Activated CD8-positive, alpha-beta T cell treated with anti-CD3 and anti-CD28 coated beads, Interleukin-2, amount 10 ng/mL, durations not matched to agents 7 days and 5 days (primary cell): ENCODE data around the gene TMED1. TPM values are rescaled to one million over a fixed set of nuclear protein-coding genes. Genes with fewer than 3 reads are reported as not detected.

Source experiments
- ATAC-seq: fragments of 150-1000 bp; cut with Tn5 transposase; one replicate; pipeline ENCODE4 v1.10.0; 2021; ENCODE audit warnings: moderate library complexity
- CTCF ChIA-PET: fragments of 350-600 bp; sonication (Branson Sonifier 250); formaldehyde crosslinking; loops from one replicate; lab custom pipeline; 2021; ENCODE audit warnings: antibody characterized with exemption; lab: Charles Lee
- POLR2A ChIA-PET: fragments of 350-600 bp; sonication (Branson Sonifier 250); formaldehyde crosslinking; loops from one replicate; lab custom pipeline; 2021; ENCODE audit warnings: antibody characterized with exemption; lab: Charles Lee
- DNase-seq: peaks from one replicate; pipeline ENCODE4 v3.0.0-alpha.2; 2020
- H3K27ac Mint-ChIP-seq: one replicate; pipeline ENCODE4 v1.8.0; 2021; ENCODE audit warnings: mild to moderate bottlenecking, mixed read lengths
- H3K27me3 Mint-ChIP-seq: one replicate; pipeline ENCODE4 v1.8.0; 2021; ENCODE audit warnings: low read depth, mixed read lengths
- H3K36me3 Mint-ChIP-seq: one replicate; pipeline ENCODE4 v1.8.0; 2021; ENCODE audit warnings: low read depth, mixed read lengths
- H3K4me1 Mint-ChIP-seq: one replicate; pipeline ENCODE4 v1.8.0; 2021; ENCODE audit warnings: low read depth, mixed read lengths
- H3K4me3 Mint-ChIP-seq: one replicate; pipeline ENCODE4 v1.8.0; 2021; ENCODE audit warnings: mild to moderate bottlenecking, mixed read lengths
- H3K9me3 Mint-ChIP-seq: one replicate; pipeline ENCODE4 v1.8.0; 2022; ENCODE audit warnings: mixed read lengths; ENCODE audit not compliant: insufficient read depth
- total RNA-seq, 2 experiments: library from RNA; stranded (reverse); gene quantifications; one replicate each; pipeline ENCODE4 v1.2.3, GENCODE V29; 2021

The TMED1 gene
- total RNA-seq, 2 experiments from 2014 or later = 9.3 to 11.2 TPM

DNA sequence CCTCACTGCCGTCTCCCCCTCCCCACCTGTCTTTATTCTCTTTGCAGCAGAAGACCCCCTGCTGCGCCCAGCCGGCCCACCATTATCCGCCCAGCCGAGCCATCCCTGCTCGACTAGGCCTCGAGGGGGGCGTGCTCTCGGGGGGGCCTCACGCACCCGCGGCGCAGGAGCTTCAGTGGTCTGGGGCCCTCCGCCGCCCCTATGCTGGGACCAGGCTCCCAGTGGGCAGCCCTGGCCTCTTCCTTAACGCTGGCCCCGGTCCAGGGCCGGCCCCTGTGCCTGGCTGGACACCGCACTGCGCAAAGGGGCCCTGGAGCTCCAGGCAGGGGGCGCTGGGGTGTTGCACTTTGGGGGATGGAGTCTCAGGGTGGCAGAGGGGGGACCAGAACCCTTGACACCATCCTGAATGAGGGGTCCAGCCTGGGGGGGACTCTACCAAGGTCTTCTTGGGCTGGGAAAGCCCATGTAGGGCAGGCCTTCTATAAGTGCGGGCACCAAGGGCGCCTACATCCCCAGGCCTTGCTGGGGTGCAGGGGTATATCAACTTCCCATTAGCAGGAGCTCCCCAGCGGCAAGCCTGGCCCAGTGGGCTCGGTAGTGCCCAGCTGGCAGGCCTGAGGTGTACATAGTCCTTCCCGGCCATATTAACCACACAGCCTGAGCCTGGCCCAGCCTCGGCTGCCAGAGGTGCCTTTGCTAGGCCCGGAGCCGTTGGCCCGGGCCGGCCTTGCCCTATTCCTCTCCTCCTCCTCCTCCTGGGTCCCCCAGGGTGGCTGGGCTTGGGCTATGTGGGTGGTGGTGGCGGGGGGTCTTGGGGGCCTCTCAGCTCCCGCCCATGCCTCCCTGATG lies 4.9 kb downstream of the TMED1 start:
- no peak for ATAC-seq
- Mint-ChIP-seq H3K27me3 (no peaks in the 10 kb centered on the region), H3K9me3 (no peaks in the 10 kb centered on the region), H3K36me3 (peaks cover 25% of the 10 kb centered on the region), H3K27ac (no peak overlapping the region), H3K4me3 (no peak overlapping the region), H3K4me1 (peaks cover 7% of the 10 kb centered on the region)
- no peak for DNase-seq
- ChIA-PET POLR2A (interaction anchor here (1.1 kb wide), 1 partner anchor 10 kb away, joined by 3 read pairs; no protein-coding TSS in a partner anchor), CTCF (interaction anchor here (1.1 kb wide), 1 partner anchor 33 kb away, joined by 4 read pairs; no protein-coding TSS in a partner anchor)

DNA sequence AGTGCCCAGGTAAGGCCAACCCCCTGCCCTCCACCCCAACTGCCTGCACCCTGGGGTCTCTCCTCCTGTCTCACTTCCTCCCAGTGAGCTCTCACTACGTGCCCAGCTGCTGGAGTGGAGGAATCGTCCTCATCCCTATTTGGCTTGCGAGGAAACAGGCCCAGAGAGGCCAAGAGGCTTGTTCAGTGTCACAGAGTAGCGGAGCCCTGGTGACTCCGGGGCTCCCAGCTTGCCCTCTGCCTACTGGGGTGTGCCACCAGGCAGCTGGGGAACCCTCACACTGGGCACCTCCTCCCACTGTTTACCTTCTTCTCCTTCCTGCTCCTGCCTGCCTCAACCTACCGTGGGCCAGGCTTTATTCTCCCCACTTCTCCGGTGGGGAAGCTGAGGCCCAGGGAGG lies 5.6 kb downstream of the TMED1 start:
- H3K27me3 Mint-ChIP-seq = no peaks in the 10 kb centered on the region
- ChIA-PET POLR2A (interaction anchor here (1.1 kb wide), 1 partner anchor 9 kb away, joined by 3 read pairs; no protein-coding TSS in a partner anchor), CTCF (interaction anchor here (1.1 kb wide), 1 partner anchor 34 kb away, joined by 4 read pairs; no protein-coding TSS in a partner anchor)
- ATAC-seq (no peak), DNase-seq (no peak)
- H3K27ac Mint-ChIP-seq = no peak overlapping the region
- no peaks in the 10 kb centered on the region for H3K9me3 Mint-ChIP-seq
- no peak overlapping the region for H3K4me3 Mint-ChIP-seq
- peaks cover 6% of the 10 kb centered on the region for H3K4me1 Mint-ChIP-seq
- H3K36me3 Mint-ChIP-seq = peaks cover 31% of the 10 kb centered on the region

DNA sequence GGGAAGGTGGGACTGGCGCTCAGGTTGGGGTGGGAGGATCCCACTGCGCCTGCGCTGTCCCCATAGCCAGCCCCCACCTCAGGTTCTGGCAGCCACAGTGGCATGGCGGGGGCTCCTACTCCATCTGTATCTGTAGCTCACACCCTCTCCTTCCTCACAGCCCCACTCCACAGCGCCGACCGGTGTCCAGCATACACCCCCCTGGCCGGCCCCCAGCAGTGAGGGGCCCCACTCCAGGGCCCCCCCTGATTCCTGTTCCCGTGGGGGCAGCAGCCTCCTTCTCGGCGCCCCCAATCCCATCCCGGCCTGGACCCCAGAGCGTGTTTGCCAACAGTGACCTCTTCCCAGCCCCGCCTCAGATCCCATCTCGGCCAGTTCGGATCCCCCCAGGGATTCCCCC lies 6.0 kb downstream of the TMED1 start:
- peaks cover 2% of the 10 kb centered on the region for H3K4me1 Mint-ChIP-seq
- no peak overlapping the region for H3K4me3 Mint-ChIP-seq
- no peaks in the 10 kb centered on the region for H3K27me3 Mint-ChIP-seq
- ChIA-PET POLR2A (no interaction called here), CTCF (interaction anchor here (3.1 kb wide), 1 partner anchor 113 kb away, joined by 15 read pairs; the partner anchor contains the start of gene DNM2)
- H3K36me3 Mint-ChIP-seq = peaks cover 33% of the 10 kb centered on the region
- no peaks in the 10 kb centered on the region for H3K9me3 Mint-ChIP-seq
- no peak for DNase-seq
- ATAC-seq = no peak
- H3K27ac Mint-ChIP-seq = peak overlapping the region; percentile 34

DNA sequence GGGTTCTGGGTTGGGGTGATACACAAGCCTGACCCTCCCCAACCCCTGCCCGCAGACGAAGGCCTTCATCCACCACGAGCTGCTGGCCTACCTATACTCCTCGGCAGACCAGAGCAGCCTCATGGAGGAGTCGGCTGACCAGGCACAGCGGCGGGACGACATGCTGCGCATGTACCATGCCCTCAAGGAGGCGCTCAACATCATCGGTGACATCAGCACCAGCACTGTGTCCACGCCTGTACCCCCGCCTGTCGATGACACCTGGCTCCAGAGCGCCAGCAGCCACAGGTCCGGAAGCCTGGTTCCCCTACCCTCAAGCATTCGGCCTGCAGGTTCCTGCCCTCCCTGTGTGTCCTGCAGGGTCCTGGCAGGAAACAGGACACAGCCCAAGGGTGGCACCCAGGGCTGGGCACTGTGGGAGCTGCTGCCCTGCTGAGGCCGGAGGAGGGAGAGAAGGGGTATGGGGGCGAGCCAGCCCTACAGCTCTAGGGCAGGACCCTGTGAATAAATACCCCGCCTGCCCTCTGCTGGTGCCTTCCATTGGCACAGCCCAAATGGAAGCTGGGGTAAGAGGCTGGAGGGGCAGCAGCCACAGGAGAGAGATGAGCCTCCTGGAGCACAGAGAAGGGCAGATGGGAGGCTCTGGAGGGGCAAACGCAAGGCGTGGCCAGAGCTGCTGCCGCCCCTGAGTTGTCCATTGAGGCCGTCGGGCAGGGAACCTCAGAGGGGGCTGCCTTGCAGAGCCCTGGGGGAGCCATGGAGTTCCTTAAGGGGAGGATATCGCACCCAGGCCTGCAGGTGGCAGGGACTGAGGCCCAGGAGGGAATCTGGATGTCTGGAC lies 6.8 kb downstream of the TMED1 start:
- Mint-ChIP-seq H3K36me3 (peaks cover 38% of the 10 kb centered on the region), H3K4me3 (no peak overlapping the region), H3K4me1 (peaks cover 2% of the 10 kb centered on the region), H3K27me3 (no peaks in the 10 kb centered on the region), H3K27ac (no peak overlapping the region), H3K9me3 (no peaks in the 10 kb centered on the region)
- ATAC-seq (peak; percentile 40), DNase-seq (no peak)
- CTCF ChIA-PET = interaction anchor here (1.1 to 3.1 kb wide), 2 partner anchors 35 to 112 kb away, joined by 5 to 15 read pairs; partner anchors contain the start of gene DNM2
- POLR2A ChIA-PET = no interaction called here

DNA sequence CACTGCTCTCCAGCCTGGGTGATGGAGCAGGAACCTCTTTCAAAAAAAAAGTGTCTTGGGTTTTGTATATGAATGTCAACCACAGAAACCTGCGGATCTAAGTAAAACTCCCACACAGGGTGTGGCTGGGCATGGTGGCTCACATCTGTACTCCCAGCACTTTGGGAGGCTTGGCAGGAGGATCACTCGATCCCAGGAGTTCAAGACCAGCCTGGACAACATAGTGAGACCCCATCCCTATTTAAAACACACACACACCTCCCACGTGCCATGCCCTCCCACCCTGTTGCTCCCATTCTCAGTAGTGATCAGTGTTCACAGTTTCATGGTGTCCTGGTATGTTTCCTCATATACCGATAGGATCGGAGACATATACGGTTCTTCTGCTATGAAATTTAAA lies 9.2 kb downstream of the TMED1 start:
- DNase-seq (no peak), ATAC-seq (no peak)
- POLR2A ChIA-PET = no interaction called here
- Mint-ChIP-seq H3K36me3 (peaks cover 38% of the 10 kb centered on the region), H3K27me3 (no peaks in the 10 kb centered on the region), H3K27ac (no peak overlapping the region), H3K4me3 (no peak overlapping the region), H3K4me1 (peaks cover 6% of the 10 kb centered on the region), H3K9me3 (no peaks in the 10 kb centered on the region)
- CTCF ChIA-PET = interaction anchor here (3.1 kb wide), 1 partner anchor 110 kb away, joined by 15 read pairs; the partner anchor contains the start of gene DNM2

DNA sequence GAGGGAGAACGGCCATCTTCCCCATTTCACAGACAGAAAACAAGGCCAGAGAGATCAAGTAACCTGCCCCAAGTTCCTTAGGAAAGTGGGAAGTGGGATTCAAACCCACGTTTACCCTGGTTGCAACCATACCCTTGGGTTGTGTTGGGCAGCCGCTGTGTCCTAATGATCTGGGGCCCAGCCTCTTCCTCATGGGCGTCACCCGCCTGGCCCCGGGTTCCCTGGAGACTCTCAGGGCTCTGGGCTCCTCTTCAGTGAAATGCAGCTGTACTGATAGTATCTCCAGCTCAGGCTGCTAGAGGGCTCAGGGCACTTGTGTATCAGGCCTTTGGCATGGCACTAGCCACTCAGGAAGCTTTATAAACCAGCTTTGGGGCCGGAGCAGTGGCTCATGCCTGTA lies 9.8 kb downstream of the TMED1 start:
- Mint-ChIP-seq H3K36me3 (peaks cover 43% of the 10 kb centered on the region), H3K4me3 (no peak overlapping the region), H3K9me3 (peaks cover under 1% of the 10 kb centered on the region), H3K4me1 (peaks cover 12% of the 10 kb centered on the region), H3K27ac (no peak overlapping the region), H3K27me3 (no peaks in the 10 kb centered on the region)
- DNase-seq = no peak
- ATAC-seq = no peak
- ChIA-PET POLR2A (no interaction called here), CTCF (interaction anchor here (1.3 kb wide), 1 partner anchor 10 kb away, joined by 4 read pairs; the partner anchor contains the start of gene TMED1)

DNA sequence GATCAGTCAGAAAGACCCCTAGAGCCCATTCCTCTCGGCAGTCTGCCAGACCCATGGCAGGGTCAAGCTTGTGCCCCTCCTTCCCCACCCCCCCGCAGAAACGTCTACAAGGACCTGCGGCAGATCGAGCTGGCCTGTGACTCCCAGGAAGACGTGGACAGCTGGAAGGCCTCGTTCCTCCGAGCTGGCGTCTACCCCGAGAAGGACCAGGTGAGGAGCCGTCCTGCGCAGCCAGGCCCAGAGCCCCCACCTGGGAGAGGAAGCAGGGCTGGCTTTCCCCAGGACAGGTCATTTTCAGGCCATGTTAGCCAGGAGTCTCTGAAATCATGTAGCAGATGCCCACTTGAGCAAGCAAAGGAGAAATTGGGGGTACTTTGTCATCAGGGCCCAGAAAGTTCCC lies 12.3 kb downstream of the TMED1 start:
- POLR2A ChIA-PET = no interaction called here

DNA sequence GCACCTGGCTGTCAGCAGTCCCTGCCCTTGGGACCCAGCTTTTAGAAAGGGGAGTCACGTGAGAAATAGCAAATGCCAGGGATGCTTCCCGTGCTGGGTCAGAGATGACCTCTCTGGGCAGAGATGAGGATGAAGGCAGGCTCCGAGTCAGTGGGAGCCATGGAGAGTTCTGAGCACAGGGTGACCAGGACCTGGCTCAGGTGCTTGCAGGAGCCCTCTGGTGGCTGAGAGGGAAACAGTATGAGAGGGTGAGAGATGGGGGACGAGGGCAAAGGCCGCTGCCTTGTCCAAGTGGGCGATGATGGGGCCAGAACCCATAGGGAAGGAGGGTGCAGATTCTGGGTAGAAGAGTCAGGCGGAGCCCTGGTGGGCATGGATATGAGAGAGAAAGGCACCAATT lies 15.8 kb downstream of the TMED1 start:
- peaks cover 59% of the 10 kb centered on the region for H3K36me3 Mint-ChIP-seq
- no peak overlapping the region for H3K4me3 Mint-ChIP-seq
- DNase-seq = no peak
- H3K4me1 Mint-ChIP-seq = peaks cover 29% of the 10 kb centered on the region
- POLR2A ChIA-PET = interaction anchor here (0.7 to 2.1 kb wide), 2 partner anchors 16 to 42 kb away, joined by 3 to 9 read pairs; partner anchors contain the start of gene TMED1
- no peak for ATAC-seq
- CTCF ChIA-PET = interaction anchor here (1.2 to 3.1 kb wide), 3 partner anchors 44 to 106 kb away, joined by 3 to 25 read pairs (median 14); partner anchors contain the start of gene DNM2
- H3K9me3 Mint-ChIP-seq = peaks cover 11% of the 10 kb centered on the region
- no peaks in the 10 kb centered on the region for H3K27me3 Mint-ChIP-seq
- peak overlapping the region; percentile 46 for H3K27ac Mint-ChIP-seq

More for the DNA sequence above, 12.3 kb downstream of the TMED1 start:
- CTCF ChIA-PET = no interaction called here
- no peak overlapping the region for H3K4me3 Mint-ChIP-seq
- DNase-seq = no peak
- H3K9me3 Mint-ChIP-seq = peaks cover 11% of the 10 kb centered on the region
- no peak overlapping the region for H3K27ac Mint-ChIP-seq
- peaks cover 32% of the 10 kb centered on the region for H3K4me1 Mint-ChIP-seq
- no peak for ATAC-seq
- H3K36me3 Mint-ChIP-seq = peaks cover 64% of the 10 kb centered on the region
- no peaks in the 10 kb centered on the region for H3K27me3 Mint-ChIP-seq

DNA sequence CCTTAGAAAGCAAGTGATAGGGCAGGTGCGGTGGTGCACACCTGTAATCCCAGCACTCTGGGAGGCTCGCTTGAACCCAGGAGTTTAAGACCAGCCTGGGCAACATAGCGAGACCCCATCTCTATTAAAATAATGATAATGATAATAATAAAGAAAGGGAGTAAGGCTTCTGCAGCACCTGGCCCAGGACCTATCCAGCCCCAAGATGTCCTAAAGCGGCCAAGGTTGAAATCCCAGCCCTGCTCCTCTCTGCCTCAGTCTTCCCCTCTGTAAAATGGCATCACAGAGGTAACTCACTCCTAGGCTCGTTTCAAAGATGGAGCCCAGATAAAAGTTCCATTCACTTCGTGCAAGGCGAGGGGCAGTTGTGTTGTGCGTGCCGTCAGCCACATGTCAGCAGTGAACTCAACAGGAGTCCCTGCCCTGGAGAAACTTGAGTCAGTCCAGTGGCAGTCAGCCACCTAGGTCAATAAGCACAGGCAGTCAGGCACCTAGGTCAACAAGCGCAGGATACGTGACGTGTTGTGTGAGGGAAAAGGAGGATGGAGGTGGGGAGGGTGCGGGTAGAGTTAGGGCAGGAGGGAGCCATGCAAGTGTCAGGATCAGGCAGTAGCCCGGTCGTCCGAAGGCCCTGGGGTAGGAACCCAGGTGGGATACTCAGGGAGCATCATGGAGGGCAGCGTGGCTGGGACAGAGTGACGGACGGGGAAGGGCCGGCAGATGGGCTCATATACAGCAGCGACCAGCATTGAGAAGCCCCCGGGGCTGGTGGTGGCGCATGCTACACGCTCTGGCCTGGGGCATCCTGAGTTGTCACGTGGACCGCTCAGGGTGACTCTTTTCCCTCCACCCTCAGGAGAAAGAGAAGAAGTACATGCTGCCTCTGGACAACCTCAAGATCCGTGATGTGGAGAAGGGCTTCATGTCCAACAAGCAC lies 16.6 kb downstream of the TMED1 start:
- Mint-ChIP-seq H3K9me3 (peaks cover 11% of the 10 kb centered on the region), H3K4me1 (peaks cover 33% of the 10 kb centered on the region), H3K27me3 (no peaks in the 10 kb centered on the region), H3K4me3 (no peak overlapping the region), H3K36me3 (peaks cover 58% of the 10 kb centered on the region), H3K27ac (no peak overlapping the region)
- ChIA-PET CTCF (interaction anchor here (3.1 kb wide), 1 partner anchor 102 kb away, joined by 25 read pairs; the partner anchor contains the start of gene DNM2), POLR2A (no interaction called here)
- DNase-seq = no peak
- no peak for ATAC-seq

DNA sequence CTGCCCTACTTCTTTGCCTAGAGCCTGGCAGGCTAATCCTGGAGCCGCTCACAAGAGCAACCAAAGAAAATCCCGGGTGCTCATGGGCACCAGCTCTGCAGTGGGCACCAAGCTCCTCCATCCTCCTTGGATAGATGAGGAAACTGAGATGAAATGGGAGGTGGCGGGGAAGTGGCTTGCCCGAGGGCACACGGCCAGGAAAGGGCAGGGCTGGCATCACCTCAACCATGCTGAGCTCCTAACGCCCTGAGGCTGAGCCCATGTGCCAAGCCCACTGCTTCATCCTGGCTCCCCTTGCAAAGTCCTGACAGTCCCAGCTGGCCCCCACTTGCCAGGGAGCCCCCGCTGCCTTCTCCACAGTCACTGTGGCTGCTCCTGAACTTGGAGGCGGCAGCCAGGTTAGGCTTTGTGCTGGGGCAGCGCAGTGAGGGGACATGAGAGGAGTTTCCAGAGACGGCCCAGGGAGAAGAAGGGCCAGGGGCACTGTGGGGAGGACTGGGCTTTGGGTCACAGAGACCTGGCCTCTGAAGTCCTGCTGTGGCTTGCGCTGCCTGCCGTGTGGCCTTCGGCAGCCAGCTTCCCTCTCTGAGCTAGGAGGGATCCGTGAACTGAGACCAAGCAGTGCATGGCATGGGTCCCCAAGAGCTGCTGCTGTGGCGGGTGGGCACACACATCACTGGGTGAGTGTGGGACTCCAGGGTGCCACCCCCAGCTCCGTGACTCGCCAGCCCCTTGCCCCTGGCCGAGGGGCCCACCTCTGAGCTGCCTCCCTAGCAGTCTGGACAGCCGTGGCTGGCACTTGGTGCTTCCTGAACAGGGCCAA lies 17.5 kb downstream of the TMED1 start:
- no peak overlapping the region for H3K27ac Mint-ChIP-seq
- POLR2A ChIA-PET = interaction anchor here (0.9 kb wide), 1 partner anchor 9 kb away, joined by 3 read pairs; no protein-coding TSS in a partner anchor
- CTCF ChIA-PET = no interaction called here

More for the DNA sequence above, 17.5 kb downstream of the TMED1 start:
- H3K4me3 Mint-ChIP-seq = no peak overlapping the region
- no peaks in the 10 kb centered on the region for H3K27me3 Mint-ChIP-seq
- ATAC-seq = no peak
- peaks cover 34% of the 10 kb centered on the region for H3K4me1 Mint-ChIP-seq
- H3K9me3 Mint-ChIP-seq = peaks cover 11% of the 10 kb centered on the region
- H3K36me3 Mint-ChIP-seq = peaks cover 50% of the 10 kb centered on the region
- no peak for DNase-seq
